HG03175 (cell line): ENCODE measurements around the gene NODAL.

Experiments
- ATAC-seq: cut with Tn5 transposase; IDR thresholded peaks from one replicate; pipeline ENCODE4 v1.9.1; 2021; ENCODE audit warnings: mild to moderate bottlenecking, moderate library complexity; ENCODE audit not compliant: unreplicated experiment

Gene NODAL

DNA sequence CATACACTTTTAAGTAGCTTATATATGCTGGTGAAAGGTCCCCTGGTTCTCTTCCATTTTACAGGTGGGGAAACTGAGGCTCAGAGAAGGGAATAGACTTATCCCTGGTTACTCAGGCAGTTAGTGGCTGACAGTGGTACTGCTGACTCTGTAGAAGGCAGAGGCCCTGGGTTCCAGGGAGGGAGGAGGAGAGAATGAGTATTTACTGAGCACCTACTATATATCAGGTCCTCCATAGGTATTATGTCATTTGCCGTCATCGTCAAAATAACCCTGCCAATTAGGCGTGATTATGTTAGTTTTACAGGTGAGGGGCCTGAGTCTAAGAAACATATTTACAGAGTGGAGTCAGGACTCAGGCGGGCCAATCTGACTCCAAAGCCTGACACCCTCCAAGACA lies 23.8 kb upstream of the NODAL start:
- no peak for ATAC-seq

GRCh38 chr10:70462349-70462984 lies 21.0 kb upstream of the NODAL start:
- ATAC-seq, result no peak

DNA sequence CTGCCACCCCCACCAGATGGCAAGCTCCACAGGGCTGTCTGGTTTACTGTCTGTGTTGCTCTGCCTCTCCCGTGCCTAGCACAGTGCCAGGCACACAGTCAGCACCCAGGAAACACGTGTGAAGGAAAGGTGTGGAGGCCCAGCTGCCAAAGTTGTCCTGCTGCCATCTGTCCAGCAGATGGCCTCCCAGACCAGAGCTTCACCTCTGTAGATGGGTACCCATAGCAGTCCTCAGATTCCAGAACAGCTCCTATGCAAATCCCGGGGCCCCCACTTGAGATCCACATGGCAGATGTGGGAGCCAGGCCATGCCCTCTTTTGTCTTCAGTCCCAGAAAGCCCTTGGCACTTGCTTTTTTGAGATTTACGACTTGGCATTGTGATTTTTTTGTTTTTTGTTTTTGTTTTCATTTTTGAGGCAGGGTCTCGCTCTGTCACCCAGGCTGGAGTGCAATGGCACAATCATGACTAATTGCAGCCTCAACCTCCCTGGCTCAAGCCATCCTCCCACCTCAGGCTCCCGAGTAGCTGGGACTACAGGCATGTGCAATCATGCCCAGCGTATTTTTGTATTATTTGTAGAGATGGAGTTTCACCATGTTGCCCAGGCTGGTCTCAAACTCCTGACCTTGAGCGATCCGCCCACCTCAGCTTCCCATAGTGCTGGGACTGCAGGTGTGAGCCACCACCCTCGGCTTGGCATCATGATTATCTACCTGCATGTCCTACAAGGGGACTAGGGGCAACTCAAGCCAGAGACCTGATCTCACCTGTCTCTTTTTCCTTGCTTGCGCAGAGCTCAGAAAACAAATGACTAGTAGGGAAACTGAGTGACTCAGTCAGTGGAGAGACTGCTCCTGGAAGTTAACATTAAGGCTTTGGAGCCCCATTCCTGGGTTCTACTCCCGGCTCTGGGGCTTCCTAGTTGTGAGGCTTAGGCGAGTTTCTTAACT lies 20.2 kb upstream of the NODAL start:
- ATAC-seq, result no peak

DNA sequence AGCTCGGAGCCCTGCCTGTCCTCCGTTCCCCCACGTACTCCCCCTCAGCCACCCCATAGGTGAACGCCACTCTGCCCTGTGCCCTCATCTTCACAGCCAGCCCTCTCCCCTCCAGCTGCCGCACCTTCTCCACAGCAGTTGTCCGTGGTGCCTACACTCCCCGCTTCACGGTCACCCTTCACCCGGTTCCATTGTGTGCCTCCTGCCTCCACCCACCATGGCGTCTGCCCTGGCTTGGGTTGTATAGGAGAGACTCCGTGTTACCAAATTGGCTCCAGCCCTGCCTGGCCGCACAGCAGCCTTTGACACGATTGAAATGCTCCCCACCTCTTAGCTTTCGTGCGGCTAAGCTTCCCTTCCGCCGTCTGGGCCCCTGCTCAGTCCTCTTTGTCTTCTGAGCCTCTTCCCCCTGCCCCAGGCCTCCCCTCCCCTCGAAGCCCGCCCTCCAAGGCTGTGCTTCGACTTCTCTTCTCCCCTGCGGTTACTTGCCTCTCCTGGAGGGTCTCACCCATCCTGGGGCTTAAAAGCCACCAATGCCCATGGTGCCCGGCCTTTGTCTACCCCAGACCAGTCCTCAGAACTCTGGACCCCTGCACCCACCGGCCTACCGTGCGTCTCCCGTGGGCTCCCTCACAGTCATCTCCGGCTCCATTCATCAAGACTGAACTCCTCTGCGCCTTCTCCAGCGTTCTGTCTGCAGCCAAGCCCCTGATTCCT lies 18.5 kb upstream of the NODAL start:
- ATAC-seq, result no peak

DNA sequence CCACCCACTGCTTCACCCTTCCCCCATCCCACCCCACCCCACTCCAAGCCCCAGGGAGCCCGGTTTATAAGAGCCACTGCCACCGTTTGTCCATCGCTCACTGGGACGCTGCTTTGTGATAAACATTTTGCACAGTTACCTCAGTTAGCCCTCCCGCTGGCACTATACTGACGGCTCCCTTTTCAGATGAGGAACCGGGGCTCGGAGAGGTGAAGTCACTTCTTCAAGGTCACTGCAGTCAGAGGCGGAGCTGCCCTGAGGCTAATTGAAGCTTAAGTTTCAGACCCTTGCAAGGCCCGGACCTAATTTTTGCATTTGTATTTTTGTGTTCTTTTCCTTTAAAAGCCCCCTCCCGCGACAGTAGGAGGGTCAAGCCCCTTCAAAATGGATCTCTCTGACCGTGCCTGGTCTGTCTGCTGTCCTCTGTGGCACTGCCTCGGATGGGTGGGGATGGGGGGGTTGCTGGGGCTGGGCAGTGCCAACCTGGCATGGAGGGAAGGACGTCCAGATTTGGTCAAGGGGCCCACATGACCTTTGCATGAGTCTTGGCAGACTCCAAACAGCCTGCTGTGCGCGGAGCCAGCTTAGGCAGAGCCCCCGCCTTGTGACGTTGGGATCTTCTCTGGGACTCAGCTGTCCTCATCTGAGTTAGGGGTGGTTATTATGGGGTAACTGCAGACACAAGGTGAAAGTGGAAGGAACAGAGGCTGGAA lies 17.7 kb upstream of the NODAL start:
- ATAC-seq, result no peak

GRCh38 chr10:70458329-70459060 lies 17.0 kb upstream of the NODAL start:
- no peak for ATAC-seq

- no peak for ATAC-seq
Observed at GRCh38 chr10:70457759-70458305, 16.4 kb upstream of the NODAL start.

DNA sequence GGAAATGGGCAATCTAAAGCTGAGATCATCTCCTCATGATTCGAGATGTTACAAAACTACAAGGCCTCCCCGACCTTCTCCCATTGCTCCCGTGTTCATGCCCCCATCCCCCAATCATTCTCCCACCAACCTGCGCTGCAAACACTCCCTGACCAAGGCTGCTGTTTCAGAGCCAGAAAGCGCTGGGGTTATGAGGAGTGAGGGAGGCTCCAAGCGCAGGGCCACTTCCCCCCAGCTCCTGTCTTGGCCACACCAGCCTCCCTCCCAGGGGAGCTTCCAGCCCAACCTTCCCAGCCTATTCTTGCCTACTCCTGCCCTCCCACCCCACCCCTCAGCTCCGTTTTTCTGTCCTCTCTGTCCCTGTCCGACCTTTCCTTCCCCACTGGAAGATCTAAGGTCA lies 14.7 kb upstream of the NODAL start:
- ATAC-seq, result no peak

- ATAC-seq, result no peak
Observed at GRCh38 chr10:70455213-70455630, 13.7 kb upstream of the NODAL start.

GRCh38 chr10:70448236-70448635 lies 6.8 kb upstream of the NODAL start:
- ATAC-seq, result no peak

- ATAC-seq, result no peak
Observed at GRCh38 chr10:70445718-70446657, 4.5 kb upstream of the NODAL start.

- no peak for ATAC-seq
Observed at GRCh38 chr10:70444744-70445143, 3.3 kb upstream of the NODAL start.

DNA sequence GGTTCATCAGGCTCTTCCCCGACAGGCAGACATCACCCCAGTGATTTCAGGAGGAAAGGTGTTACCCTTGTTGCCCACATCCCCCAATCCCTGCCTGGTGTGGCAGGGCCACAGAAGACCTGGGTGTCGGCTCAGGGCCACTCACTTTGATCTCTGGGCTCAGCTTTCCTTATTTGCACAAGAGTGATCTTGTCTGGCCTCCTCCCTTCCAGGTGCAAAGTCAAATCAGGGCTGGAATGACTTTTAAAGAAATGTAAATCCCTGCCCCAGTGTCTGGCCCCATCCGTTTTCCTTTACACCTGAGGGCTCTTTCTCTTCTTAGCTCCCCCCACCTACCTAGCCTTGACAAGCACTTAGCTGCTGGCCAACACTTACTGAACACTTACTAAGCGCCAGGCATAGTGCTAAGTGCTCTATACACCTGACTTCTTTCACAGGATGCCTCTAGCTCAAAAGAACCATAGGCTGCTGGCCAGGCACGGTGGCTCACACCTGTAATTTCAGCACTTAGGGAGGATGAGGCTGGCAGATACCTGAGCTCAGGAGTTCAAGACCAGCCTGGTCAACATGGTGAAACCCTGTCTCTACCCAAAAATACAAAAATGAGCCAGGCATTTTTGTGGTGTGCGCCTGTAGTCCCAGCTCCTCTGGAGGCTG lies 979 bp upstream of the NODAL start:
- ATAC-seq, result no peak

- no peak for ATAC-seq
Observed at GRCh38 chr10:70441895-70442309, 421 bp upstream of the NODAL start.

GRCh38 chr10:70440296-70441160 lies 953 bp downstream of the NODAL start:
- ATAC-seq, result no peak

DNA sequence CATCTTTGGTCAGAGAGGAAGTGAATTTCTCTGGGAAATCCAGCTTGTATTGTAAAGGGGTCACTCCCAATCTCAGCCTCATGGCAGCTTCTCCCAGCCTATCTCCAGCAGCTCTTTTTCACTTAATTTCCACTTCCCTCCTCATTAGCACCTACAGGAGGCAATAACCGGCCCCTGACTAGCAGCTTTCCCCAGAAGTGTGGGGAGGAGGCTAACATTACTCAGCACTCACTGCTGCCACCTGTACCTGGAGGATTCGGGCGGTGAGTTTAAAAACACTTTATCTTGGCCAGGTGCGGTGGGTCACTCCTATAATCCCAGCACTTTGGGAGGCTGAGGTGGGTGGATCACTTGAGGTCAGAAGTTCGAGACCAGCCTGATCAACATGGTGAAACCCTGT lies 3.8 kb downstream of the NODAL start:
- ATAC-seq, result no peak
